ENCODE measurements around the gene CLMP.
"Not testable (repeated sequence)": the region's sequence is repeated elsewhere in the genome, so short reads cannot be mapped to it uniquely, and the experiment has no call there.

Gene CLMP

GRCh38 chr11:123158033-123159003 lies 36.7 kb downstream of the CLMP start:
- TF ChIP-seq POLR2A (IDR thresholded peaks at IDR 0.05; ENCODE audit: low read length) (no peak), GATA1 (IDR thresholded peaks at IDR 0.05; ENCODE audit: low read depth, low read length) (no peak)
- DNase-seq = no peak

GRCh38 chr11:123152951-123153350 lies 42.1 kb downstream of the CLMP start:
- no peak for DNase-seq
- TF ChIP-seq GATA1 (IDR thresholded peaks at IDR 0.05; ENCODE audit: low read depth, low read length) = no peak
- TF ChIP-seq POLR2A (IDR thresholded peaks at IDR 0.05; ENCODE audit: low read length) = no peak

GRCh38 chr11:123152346-123152745 lies 42.7 kb downstream of the CLMP start:
- DNase-seq = not testable (repeated sequence)

DNA sequence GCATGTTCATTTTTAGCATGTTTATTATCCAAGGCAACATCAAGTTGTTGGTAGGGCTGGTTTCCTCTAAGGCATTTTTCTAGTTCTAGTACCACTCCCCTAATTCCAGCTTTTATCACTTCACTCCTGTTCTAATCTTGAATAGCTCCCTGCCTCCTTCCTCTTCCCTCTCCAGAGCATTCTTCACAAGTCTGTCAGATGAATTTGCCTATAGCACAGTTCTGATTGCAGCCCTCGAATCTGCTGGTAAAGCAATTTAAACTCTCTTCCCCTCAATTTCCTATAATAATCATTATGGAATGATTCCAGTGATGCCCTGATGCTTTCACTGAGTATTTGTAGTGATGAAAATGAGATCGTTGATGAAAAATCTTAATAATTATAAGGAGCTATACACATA lies 43.3 kb downstream of the CLMP start:
- TF ChIP-seq GATA1 (IDR thresholded peaks at IDR 0.05; ENCODE audit: low read depth, low read length) = no peak
- no peak for TF ChIP-seq POLR2A (IDR thresholded peaks at IDR 0.05; ENCODE audit: low read length)
- DNase-seq = no peak

DNA sequence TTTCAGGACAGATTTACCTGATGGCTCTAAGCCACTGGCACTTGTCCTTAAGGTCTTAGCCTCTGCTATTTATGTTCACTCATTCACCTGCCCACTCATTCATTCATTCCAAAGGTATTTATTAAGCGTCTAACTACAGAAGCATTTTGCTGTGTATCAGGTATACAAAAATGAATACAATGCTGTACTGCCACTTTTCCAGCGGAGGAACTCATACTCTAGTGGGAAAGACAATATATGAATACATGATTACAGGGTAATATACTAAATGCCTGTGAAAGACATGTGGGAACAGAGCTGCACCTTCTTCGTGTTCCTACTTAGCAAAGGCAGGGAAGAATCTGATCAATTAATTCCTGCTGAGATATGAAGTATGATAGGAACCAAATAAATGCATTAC lies 43.7 kb downstream of the CLMP start:
- TF ChIP-seq POLR2A (IDR thresholded peaks at IDR 0.05; ENCODE audit: low read length) = no peak
- DNase-seq = no peak

GRCh38 chr11:123150882-123151281 lies 44.2 kb downstream of the CLMP start:
- TF ChIP-seq POLR2A (IDR thresholded peaks at IDR 0.05; ENCODE audit: low read length) (no peak), GATA1 (IDR thresholded peaks at IDR 0.05; ENCODE audit: low read depth, low read length) (no peak)

GRCh38 chr11:123148965-123149364 lies 46.1 kb downstream of the CLMP start:
- no peak for TF ChIP-seq POLR2A (IDR thresholded peaks at IDR 0.05; ENCODE audit: low read length)
- no peak for TF ChIP-seq GATA1 (IDR thresholded peaks at IDR 0.05; ENCODE audit: low read depth, low read length)
- no peak for DNase-seq

More at GRCh38 chr11:123150882-123151281, 44.2 kb downstream of the CLMP start:
- DNase-seq = no peak

GRCh38 chr11:123145661-123146060 lies 49.4 kb downstream of the CLMP start:
- no peak for TF ChIP-seq GATA1 (IDR thresholded peaks at IDR 0.05; ENCODE audit: low read depth, low read length)
- no peak for TF ChIP-seq POLR2A (IDR thresholded peaks at IDR 0.05; ENCODE audit: low read length)
- no peak for DNase-seq

DNA sequence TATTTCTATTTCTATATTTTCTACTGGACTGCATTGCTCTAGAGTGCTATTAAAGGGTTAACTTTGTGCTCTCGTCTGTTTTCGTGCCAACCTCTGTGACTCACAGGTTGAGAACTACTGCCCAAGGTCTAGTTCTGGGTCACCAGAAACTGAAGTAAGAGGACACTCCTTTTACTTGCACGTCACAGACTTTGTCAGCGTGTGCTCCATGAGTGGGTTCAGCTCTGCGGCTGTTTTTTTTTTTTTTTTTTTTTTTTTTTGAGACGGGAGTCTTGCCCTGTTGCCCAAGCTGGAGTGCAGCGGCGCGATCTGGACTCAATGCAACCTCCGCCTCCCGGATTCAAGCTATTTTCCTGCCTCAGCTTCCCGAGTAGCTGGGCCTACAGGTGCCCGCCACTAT lies 49.8 kb downstream of the CLMP start:
- TF ChIP-seq GATA1 (IDR thresholded peaks at IDR 0.05; ENCODE audit: low read depth, low read length) (no peak), POLR2A (IDR thresholded peaks at IDR 0.05; ENCODE audit: low read length) (no peak)
- DNase-seq = no peak

- no peak for DNase-seq
- TF ChIP-seq GATA1 (IDR thresholded peaks at IDR 0.05; ENCODE audit: low read depth, low read length) (no peak), POLR2A (IDR thresholded peaks at IDR 0.05; ENCODE audit: low read length) (no peak)
These were observed 50.3 kb downstream of the CLMP start for GRCh38 chr11:123144707-123145106.

DNA sequence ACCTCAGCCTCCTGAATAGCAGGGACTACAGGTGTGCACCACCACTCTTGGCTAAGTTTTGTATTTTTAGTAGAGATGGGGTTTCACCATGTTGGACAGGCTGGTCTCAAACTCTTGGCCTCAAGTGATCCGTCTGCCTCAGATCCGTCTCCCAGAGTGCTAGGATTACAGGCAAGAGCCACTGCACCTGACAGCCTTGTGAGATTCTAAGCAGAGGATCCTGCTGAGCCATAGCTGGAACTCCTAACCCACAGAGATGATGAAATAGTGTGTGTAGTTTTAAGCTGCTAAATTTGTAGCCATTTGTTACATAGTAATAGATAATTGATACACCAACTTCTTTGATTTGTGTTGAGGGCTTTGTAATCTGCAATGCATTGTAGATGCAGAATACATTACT lies 51.1 kb downstream of the CLMP start:
- TF ChIP-seq GATA1 (IDR thresholded peaks at IDR 0.05; ENCODE audit: low read depth, low read length) (no peak), POLR2A (IDR thresholded peaks at IDR 0.05; ENCODE audit: low read length) (no peak)
- DNase-seq = no peak

- no peak for TF ChIP-seq GATA1 (IDR thresholded peaks at IDR 0.05; ENCODE audit: low read depth, low read length)
- TF ChIP-seq POLR2A (IDR thresholded peaks at IDR 0.05; ENCODE audit: low read length) = no peak
- no peak for DNase-seq
These were observed 51.6 kb downstream of the CLMP start for GRCh38 chr11:123143476-123143875.

DNA sequence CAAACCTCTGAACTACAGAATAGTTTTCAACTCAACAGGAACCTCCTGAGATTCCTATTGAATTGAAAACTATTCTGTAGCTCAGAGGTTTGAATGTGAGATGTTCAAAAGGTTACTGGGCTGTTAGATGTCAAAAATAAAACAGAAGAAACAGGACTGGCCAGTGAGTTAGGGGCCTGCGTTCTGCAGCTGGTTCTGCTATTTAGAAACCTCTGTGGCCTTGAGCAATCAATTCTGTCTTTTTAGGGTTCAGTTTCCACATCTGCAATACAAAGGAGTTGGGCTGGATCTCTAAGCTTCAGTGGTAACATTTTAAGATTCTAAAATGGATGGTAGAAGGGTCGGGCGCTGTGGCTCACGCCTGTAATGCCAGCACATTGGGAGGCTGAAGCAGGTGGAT lies 55.8 kb downstream of the CLMP start:
- TF ChIP-seq GATA1 (IDR thresholded peaks at IDR 0.05; ENCODE audit: low read depth, low read length) (no peak), POLR2A (IDR thresholded peaks at IDR 0.05; ENCODE audit: low read length) (no peak)
- no peak for DNase-seq

GRCh38 chr11:123137431-123138224 lies 57.4 kb downstream of the CLMP start:
- TF ChIP-seq POLR2A (IDR thresholded peaks at IDR 0.05; ENCODE audit: low read length) (no peak), GATA1 (IDR thresholded peaks at IDR 0.05; ENCODE audit: low read depth, low read length) (no peak)
- no peak for DNase-seq
